Thyroid gland (tissue), 4 donors: Measurements from ENCODE around the gene RBBP9. TPM values are rescaled to one million over a fixed set of nuclear protein-coding genes. Genes with fewer than 3 reads are reported as not detected.

ENCODE experiments used
- DNase-seq, 2 donors: peaks; one replicate each; pipeline ENCODE4 v3.0.0-alpha.2; 2019
- H3K27ac ChIP-seq, 3 donors: fragments of 200-600 bp; sonication (generic); 1 replicate in 2 of 3; 2 replicates in 1 of 3; pipeline ENCODE4 v1.5.1; 2016 to 2019; ENCODE audit warnings: mild to moderate bottlenecking in 1 of 3, moderate library complexity in 1 of 3
- H3K27me3 ChIP-seq: fragments of 200-600 bp; sonication (generic); one replicate; pipeline ENCODE4 v1.5.1; 2019
- H3K36me3 ChIP-seq, 2 donors: fragments of 200-600 bp; sonication (generic); one replicate each; pipeline ENCODE4 v1.5.1; 2016 to 2019
- H3K4me1 ChIP-seq, 2 donors: fragments of 200-600 bp; sonication (generic); one replicate each; pipeline ENCODE4 v1.5.1; 2017 to 2019
- H3K4me3 ChIP-seq, 3 donors: fragments of 200-600 bp; sonication (generic); replicated peaks in 1 of 3; 1 replicate in 2 of 3; 2 replicates in 1 of 3; pipeline ENCODE4 v1.5.1; 2016; ENCODE audit warnings: mild to moderate bottlenecking in 1 of 3
- H3K9me3 ChIP-seq: fragments of 200-600 bp; sonication (generic); one replicate; pipeline ENCODE4 v1.5.1; 2017
- CTCF ChIP-seq, 6 experiments: fragments of 200-600 bp in 3 of 6; fragments of 450-650 bp in 3 of 6; sonication (generic) in 3 of 6; IDR thresholded peaks; one replicate each; pipeline ENCODE4 v1.5.1; 2016 to 2019; ENCODE audit warnings: antibody characterized with exemption in 6 of 6, mild to moderate bottlenecking in 2 of 6, inconsistent platforms in 1 of 6, moderate library complexity in 1 of 6
- POLR2A ChIP-seq, 2 donors: fragments of 450-650 bp; IDR thresholded peaks; one replicate each; pipeline ENCODE4 v1.6.1; 2017; ENCODE audit warnings: antibody characterized with exemption in 2 of 2, mild to moderate bottlenecking in 2 of 2, moderate library complexity in 1 of 2
- WGBS, 2 donors: methylation state at CpG; one replicate each; pipeline ENCODE4 v1.1.5; 2017; 5-methylcytosine and 5-hydroxymethylcytosine counted together
- intact Hi-C: fragments of 100-400 bp; cut with DNase I; formaldehyde crosslinking; loops from one replicate; pipeline ENCODE4 v1.15.1; 2023
- total RNA-seq, 4 donors: library from RNA; depleted of rRNA; stranded (reverse); fragments of >200 nt; gene quantifications; one replicate each; pipeline ENCODE4 v1.2.3, GENCODE V29; 2016

The RBBP9 gene
- total RNA-seq: 100 to 1,000 TPM in 1 of 4 donors, 10 to 100 TPM in 3; 51.5 to 106 (median 66.3) TPM

GRCh38 chr20:18496740-18497592 lies at the start of gene RBBP9:
Gene RBBP9, minus strand, starts transcription at chr20:18497225. Its CDS starts 58 bp downstream, at chr20:18497167.
- peaks cover 6 to 7% of the 10 kb centered on the region in 2 donors for H3K4me1 ChIP-seq
- peak within 1 kb of the TSS; percentile 22 to 69 (median 49) for H3K4me3 ChIP-seq
- peak; percentile 86 to 88 for DNase-seq
- no peaks in the 10 kb centered on the region for H3K9me3 ChIP-seq
- H3K36me3 ChIP-seq: no peaks in the 10 kb centered on the region
- peak within 1 kb of the TSS; percentile 15 to 69 (median 19) for H3K27ac ChIP-seq
- no peaks in the 10 kb centered on the region for H3K27me3 ChIP-seq
- TF ChIP-seq POLR2A (IDR thresholded peaks at IDR 0.05) (peak in 1 of 2 donors; percentile 65), CTCF (IDR thresholded peaks at IDR 0.05) (no peak)
- 3 to 5% methylated on average over 22 to 30 of the region's 31 CpGs for WGBS, 2 donors
- intact Hi-C loops: no loop called here

- no peaks in the 10 kb centered on the region for H3K27me3 ChIP-seq
- H3K27ac ChIP-seq: no peak overlapping the region
- intact Hi-C loops: no loop called here
- H3K4me1 ChIP-seq: peaks cover 0 to 24% of the 10 kb centered on the region in 2 donors
- no peak overlapping the region for H3K4me3 ChIP-seq
- no peaks in the 10 kb centered on the region for H3K9me3 ChIP-seq
- TF ChIP-seq POLR2A (IDR thresholded peaks at IDR 0.05) (no peak), CTCF (IDR thresholded peaks at IDR 0.05) (no peak)
- peaks cover 22 to 24% of the 10 kb centered on the region in 2 donors for H3K36me3 ChIP-seq
- DNase-seq: peak; percentile 77 to 80
- 47 to 52% methylated on average over 1 of the region's 1 CpG for WGBS, 2 donors
Measured at GRCh38 chr20:18545566-18545965, 48.5 kb upstream of the RBBP9 start.

GRCh38 chr20:18543932-18544331 lies 46.9 kb upstream of the RBBP9 start:
- intact Hi-C loops: no loop called here
- 36 to 50% methylated on average over 6 to 7 of the region's 7 CpGs for WGBS, 2 donors
- H3K36me3 ChIP-seq: peaks cover 15 to 17% of the 10 kb centered on the region in 2 donors

GRCh38 chr20:18543216-18543615 lies 46.2 kb upstream of the RBBP9 start:
- Histone ChIP-seq H3K9me3 (no peaks in the 10 kb centered on the region), H3K36me3 (peaks cover 10 to 11% of the 10 kb centered on the region in 2 donors), H3K27me3 (no peaks in the 10 kb centered on the region), H3K27ac (no peak overlapping the region), H3K4me3 (no peak overlapping the region), H3K4me1 (peaks cover 0 to 24% of the 10 kb centered on the region in 2 donors)
- DNase-seq: no peak
- intact Hi-C loops: no loop called here
- WGBS, 2 donors: 93 to 95% methylated on average over 4 of the region's 4 CpGs
- TF ChIP-seq CTCF (IDR thresholded peaks at IDR 0.05): no peak
- no peak for TF ChIP-seq POLR2A (IDR thresholded peaks at IDR 0.05)

More at GRCh38 chr20:18543932-18544331, 46.9 kb upstream of the RBBP9 start:
- H3K27me3 ChIP-seq: no peaks in the 10 kb centered on the region
- peak; percentile 84 to 89 for DNase-seq
- H3K4me3 ChIP-seq: no peak overlapping the region
- TF ChIP-seq CTCF (IDR thresholded peaks at IDR 0.05) (no peak), POLR2A (IDR thresholded peaks at IDR 0.05) (no peak)
- H3K27ac ChIP-seq: no peak overlapping the region
- peaks cover 0 to 24% of the 10 kb centered on the region in 2 donors for H3K4me1 ChIP-seq
- no peaks in the 10 kb centered on the region for H3K9me3 ChIP-seq

GRCh38 chr20:18541741-18542140 lies 44.7 kb upstream of the RBBP9 start:
- no peaks in the 10 kb centered on the region for H3K9me3 ChIP-seq
- 90 to 93% methylated on average over 5 of the region's 5 CpGs for WGBS, 2 donors
- H3K4me1 ChIP-seq: peaks cover 0 to 24% of the 10 kb centered on the region in 2 donors
- H3K27ac ChIP-seq: no peak overlapping the region
- no peak overlapping the region for H3K4me3 ChIP-seq
- DNase-seq: no peak
- peaks cover 6 to 11% of the 10 kb centered on the region in 2 donors for H3K36me3 ChIP-seq
- TF ChIP-seq POLR2A (IDR thresholded peaks at IDR 0.05) (no peak), CTCF (IDR thresholded peaks at IDR 0.05) (no peak)
- intact Hi-C loops: no loop called here
- no peaks in the 10 kb centered on the region for H3K27me3 ChIP-seq
